Upper lobe of left lung (tissue), 6 donors: Measurements from ENCODE around the gene CHAT. TPM values are rescaled to one million over a fixed set of nuclear protein-coding genes. Genes with fewer than 3 reads are reported as not detected.

Source experiments
- ATAC-seq, 2 donors: fragments of 200-7000 bp; cut with Tn5 transposase; one replicate each; pipeline ENCODE4 v1.9.1; 2022; ENCODE audit warnings: mild to moderate bottlenecking in 2 of 2, moderate library complexity in 2 of 2; ENCODE audit not compliant: low FRiP score in 2 of 2
- DNase-seq, 2 donors: peaks; one replicate each; pipeline ENCODE4 v3.0.0-alpha.2; 2019 to 2020
- H3K27ac ChIP-seq, 4 donors: fragments of 200-600 bp; sonication (generic); one replicate each; pipeline ENCODE4 v1.5.1; 2016 to 2019
- H3K27me3 ChIP-seq, 4 donors: fragments of 200-600 bp; sonication (generic); one replicate each; pipeline ENCODE4 v1.5.1; 2017 to 2019
- H3K36me3 ChIP-seq, 4 donors: fragments of 200-600 bp; sonication (generic); one replicate each; pipeline ENCODE4 v1.5.1; 2016 to 2019
- H3K4me1 ChIP-seq, 4 donors: fragments of 200-600 bp; sonication (generic); one replicate each; pipeline ENCODE4 v1.5.1; 2018 to 2019
- H3K4me3 ChIP-seq, 4 donors: fragments of 200-600 bp; sonication (generic); one replicate each; pipeline ENCODE4 v1.5.1; 2017 to 2019; ENCODE audit warnings: mild to moderate bottlenecking in 2 of 4, moderate library complexity in 1 of 4
- H3K9me3 ChIP-seq, 4 donors: fragments of 200-600 bp; sonication (generic); one replicate each; pipeline ENCODE4 v1.5.1; 2018 to 2019
- EP300 ChIP-seq, 4 donors: sonication (generic); formaldehyde crosslinking; IDR thresholded peaks; one replicate each; pipeline ENCODE4 v1.5.1; 2017; ENCODE audit warnings: antibody characterized with exemption in 4 of 4, control low read depth in 2 of 4
- POLR2A ChIP-seq, 4 donors: fragments of 450-650 bp; IDR thresholded peaks; one replicate each; pipeline ENCODE4 v1.5.1; 2016 to 2017; ENCODE audit warnings: antibody characterized with exemption in 4 of 4, mild to moderate bottlenecking in 2 of 4
- POLR2AphosphoS5 ChIP-seq, 2 donors: sonication (generic); formaldehyde crosslinking; IDR thresholded peaks; one replicate each; pipeline ENCODE4 v1.5.1; 2017; ENCODE audit warnings: antibody characterized with exemption in 2 of 2
- WGBS, 2 donors: methylation state at CpG; one replicate each; pipeline ENCODE4 v1.1.5; 2017 to 2018; 5-methylcytosine and 5-hydroxymethylcytosine counted together
- total RNA-seq, 6 donors: library from RNA; depleted of rRNA in 4 of 6; stranded (reverse); fragments of >200 nt in 4 of 6; gene quantifications; one replicate each; pipeline versions ENCODE4 v1.1.0 to v1.2.1, GENCODE V29; 2016 to 2021
- TF ChIP-seq, protein P1 (sequence below), 6 experiments: fragments of 450-650 bp in 4 of 6; fragments of 200-600 bp in 2 of 6; sonication (generic) in 2 of 6; IDR thresholded peaks; one replicate each; pipeline ENCODE4 v1.5.1; 2016 to 2019; ENCODE audit warnings: antibody characterized with exemption in 6 of 6
- donor health status: DM: no; HTN: no; CAD: no; lungs with moderate emphysema.
- donor health status: DM: no; HTN: yes; CAD: no; lungs with severe emphysema.

Gene CHAT
- total RNA-seq, 6 donors from 2014 or later = not detected

DNA sequence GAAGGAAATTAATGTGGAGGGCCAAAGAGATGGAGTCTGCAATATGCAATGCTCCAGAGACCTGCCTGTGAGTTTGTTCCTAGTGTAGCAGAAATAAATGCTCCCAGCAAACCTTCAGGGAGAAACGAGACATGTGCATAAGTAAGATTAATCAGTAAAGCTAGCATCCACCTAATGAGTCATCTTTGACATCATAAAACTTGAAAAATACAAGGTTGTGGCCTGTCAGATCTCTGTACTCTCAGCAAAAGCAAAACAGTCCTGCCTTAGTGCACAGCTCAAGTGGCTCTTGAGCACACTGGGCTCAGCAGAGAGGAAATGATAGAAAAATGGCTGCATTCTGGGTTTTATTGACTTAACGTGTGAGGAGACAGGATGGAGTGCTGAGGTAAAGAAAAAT, 42.4 kb upstream of the CHAT start:
- H3K4me3 ChIP-seq = no peak overlapping the region
- DNase-seq = no peak
- no peaks in the 10 kb centered on the region for H3K36me3 ChIP-seq
- 33 to 44% methylated on average over 2 of the region's 2 CpGs for WGBS, 2 donors
- ATAC-seq = no peak
- H3K27me3 ChIP-seq = no peaks in the 10 kb centered on the region
- no peak overlapping the region for H3K27ac ChIP-seq
- H3K9me3 ChIP-seq = no peaks in the 10 kb centered on the region
- TF ChIP-seq EP300 (IDR thresholded peaks at IDR 0.05) (no peak), POLR2A (IDR thresholded peaks at IDR 0.05) (no peak), POLR2AphosphoS5 (IDR thresholded peaks at IDR 0.05) (no peak)
- TF ChIP-seq, protein P1, sequence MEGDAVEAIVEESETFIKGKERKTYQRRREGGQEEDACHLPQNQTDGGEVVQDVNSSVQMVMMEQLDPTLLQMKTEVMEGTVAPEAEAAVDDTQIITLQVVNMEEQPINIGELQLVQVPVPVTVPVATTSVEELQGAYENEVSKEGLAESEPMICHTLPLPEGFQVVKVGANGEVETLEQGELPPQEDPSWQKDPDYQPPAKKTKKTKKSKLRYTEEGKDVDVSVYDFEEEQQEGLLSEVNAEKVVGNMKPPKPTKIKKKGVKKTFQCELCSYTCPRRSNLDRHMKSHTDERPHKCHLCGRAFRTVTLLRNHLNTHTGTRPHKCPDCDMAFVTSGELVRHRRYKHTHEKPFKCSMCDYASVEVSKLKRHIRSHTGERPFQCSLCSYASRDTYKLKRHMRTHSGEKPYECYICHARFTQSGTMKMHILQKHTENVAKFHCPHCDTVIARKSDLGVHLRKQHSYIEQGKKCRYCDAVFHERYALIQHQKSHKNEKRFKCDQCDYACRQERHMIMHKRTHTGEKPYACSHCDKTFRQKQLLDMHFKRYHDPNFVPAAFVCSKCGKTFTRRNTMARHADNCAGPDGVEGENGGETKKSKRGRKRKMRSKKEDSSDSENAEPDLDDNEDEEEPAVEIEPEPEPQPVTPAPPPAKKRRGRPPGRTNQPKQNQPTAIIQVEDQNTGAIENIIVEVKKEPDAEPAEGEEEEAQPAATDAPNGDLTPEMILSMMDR (IDR thresholded peaks at IDR 0.05) = no peak
- no peaks in the 10 kb centered on the region for H3K4me1 ChIP-seq

DNA sequence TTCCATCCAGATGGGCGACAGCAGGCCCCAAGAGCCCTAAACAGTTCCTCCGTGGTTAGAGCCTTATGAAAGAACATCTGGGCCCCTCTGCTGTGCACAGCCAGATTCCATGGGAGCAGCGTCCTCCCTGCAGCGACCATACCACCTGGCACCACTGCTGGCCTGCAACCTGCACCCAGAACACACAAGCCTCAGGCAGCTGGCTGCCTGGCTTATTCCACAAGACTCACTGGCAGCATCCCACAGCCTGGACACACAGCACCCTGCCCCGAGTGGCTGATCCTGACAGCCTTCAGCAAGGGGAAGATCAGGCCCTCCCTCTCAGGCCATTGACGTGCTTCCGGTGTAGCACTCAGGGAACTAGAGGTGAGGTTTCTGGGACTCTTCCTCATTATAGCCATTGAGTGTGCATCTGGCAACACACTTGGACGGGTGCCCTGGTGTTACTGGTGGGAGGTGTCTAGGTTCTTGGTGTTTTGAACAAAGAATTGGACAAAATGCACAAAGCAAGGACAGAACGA, 41.2 kb upstream of the CHAT start:
- no peaks in the 10 kb centered on the region for H3K36me3 ChIP-seq
- TF ChIP-seq POLR2A (IDR thresholded peaks at IDR 0.05) = no peak
- no peaks in the 10 kb centered on the region for H3K27me3 ChIP-seq
- H3K4me3 ChIP-seq = no peak overlapping the region
- ATAC-seq (no peak), DNase-seq (peak in 1 of 2 donors; percentile 30)
- no peaks in the 10 kb centered on the region for H3K4me1 ChIP-seq
- 72 to 78% methylated on average over 5 to 9 of the region's 9 CpGs for WGBS, 2 donors
- H3K9me3 ChIP-seq = no peaks in the 10 kb centered on the region
- H3K27ac ChIP-seq = no peak overlapping the region

DNA sequence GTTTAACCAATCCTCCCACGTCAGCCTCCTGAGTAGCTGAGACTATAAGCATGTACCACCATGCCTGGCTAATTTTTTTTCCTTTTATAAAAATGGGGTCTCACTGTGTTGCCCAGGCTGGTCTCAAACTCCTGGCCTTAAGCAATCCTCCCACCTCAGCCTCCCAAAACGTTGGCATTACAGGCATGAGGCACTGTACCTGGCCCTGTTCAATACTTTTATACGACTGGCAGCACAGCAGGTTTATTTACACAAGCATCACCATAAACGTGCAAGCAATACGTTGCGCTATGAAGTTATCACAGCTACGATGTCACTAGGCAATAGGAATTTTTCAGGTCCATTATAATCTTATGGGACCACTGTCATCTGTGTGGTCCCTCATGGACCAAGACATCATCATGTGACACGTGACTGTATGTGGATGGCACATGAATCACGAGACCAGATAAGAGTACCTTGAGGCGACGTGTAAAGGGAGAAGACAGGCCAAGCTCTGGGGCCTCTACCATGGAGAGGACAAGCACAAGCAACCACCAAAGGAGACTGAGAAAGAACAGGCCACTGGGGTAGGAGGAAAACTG, 38.3 kb upstream of the CHAT start:
- ATAC-seq = no peak
- H3K4me1 ChIP-seq = no peaks in the 10 kb centered on the region
- TF ChIP-seq, protein P1 (IDR thresholded peaks at IDR 0.05) = no peak
- no peak for TF ChIP-seq POLR2AphosphoS5 (IDR thresholded peaks at IDR 0.05)
- no peak for TF ChIP-seq EP300 (IDR thresholded peaks at IDR 0.05)
- no peak for TF ChIP-seq POLR2A (IDR thresholded peaks at IDR 0.05)
- no peak overlapping the region for H3K27ac ChIP-seq
- no peaks in the 10 kb centered on the region for H3K27me3 ChIP-seq
- no peaks in the 10 kb centered on the region for H3K9me3 ChIP-seq
- H3K36me3 ChIP-seq = no peaks in the 10 kb centered on the region
- 84% methylated on average over 11 of the region's 11 CpGs for WGBS, 2 donors
- H3K4me3 ChIP-seq = no peak overlapping the region
- DNase-seq = no peak

DNA sequence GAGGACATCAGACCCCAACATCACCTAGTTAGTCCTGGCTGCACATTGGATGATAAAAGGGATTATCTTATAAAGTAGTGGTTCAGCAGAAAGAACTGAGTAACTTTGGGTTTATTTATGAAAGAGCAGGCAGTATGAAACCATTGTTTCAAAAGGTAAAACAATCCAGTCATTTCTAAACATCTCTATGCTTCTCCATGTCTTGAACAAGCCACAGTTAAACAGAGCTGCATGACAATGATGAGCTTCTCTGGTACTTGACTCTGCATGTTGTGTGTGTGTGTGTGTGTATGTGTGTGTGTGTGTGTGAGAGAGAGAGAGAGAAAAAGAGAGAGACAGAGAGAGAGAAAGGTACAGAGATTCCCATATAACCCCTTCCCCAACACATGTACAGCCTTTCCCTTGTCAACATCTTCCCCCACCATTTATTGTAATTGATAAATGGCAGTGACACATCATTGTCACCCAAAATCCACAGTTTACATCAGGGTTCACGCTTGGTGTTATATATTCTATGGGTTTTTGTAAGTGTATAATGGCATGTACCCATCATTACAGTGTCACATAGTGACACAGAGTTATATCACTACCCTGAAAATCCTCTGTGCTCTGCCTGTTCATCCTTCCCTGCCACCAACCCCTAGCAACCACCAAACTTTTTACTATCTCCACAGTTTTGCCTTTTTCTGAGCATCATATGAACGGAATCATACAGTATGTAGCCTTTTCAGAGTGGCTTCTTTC, 36.5 kb upstream of the CHAT start:
- TF ChIP-seq, protein P1 (IDR thresholded peaks at IDR 0.05) = no peak
- TF ChIP-seq POLR2AphosphoS5 (IDR thresholded peaks at IDR 0.05) (no peak), POLR2A (IDR thresholded peaks at IDR 0.05) (no peak), EP300 (IDR thresholded peaks at IDR 0.05) (no peak)
- 66 to 81% methylated on average over 2 of the region's 2 CpGs for WGBS, 2 donors

DNA sequence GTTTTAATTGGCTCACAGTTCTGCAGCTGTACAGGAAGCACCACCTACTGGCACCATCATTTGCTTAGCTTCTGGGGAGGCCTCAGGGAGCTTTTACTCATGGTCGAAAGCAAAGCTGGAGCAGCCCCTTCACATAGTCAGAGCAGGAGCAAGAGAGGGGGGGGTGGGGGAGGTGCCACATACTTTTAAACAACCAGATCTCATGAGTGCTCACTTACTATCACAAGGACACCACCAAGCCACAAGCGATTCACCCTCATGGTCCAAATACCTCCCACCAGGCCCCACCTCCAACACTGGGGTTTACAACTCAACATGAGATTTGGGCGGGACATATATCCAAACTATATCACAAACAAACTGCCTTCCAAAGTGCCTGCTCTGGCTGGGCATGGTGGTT, 35.4 kb upstream of the CHAT start:
- TF ChIP-seq, protein P1 (IDR thresholded peaks at IDR 0.05) = no peak
- no peak for TF ChIP-seq POLR2A (IDR thresholded peaks at IDR 0.05)
- TF ChIP-seq POLR2AphosphoS5 (IDR thresholded peaks at IDR 0.05) = no peak
- no peak for TF ChIP-seq EP300 (IDR thresholded peaks at IDR 0.05)
- no peaks in the 10 kb centered on the region for H3K27me3 ChIP-seq
- ATAC-seq (no peak), DNase-seq (no peak)
- no peak overlapping the region for H3K27ac ChIP-seq
- no peaks in the 10 kb centered on the region for H3K9me3 ChIP-seq
- H3K4me1 ChIP-seq = no peaks in the 10 kb centered on the region
- H3K4me3 ChIP-seq = no peak overlapping the region
- no peaks in the 10 kb centered on the region for H3K36me3 ChIP-seq
- WGBS, 2 donors = 90 to 91% methylated on average over 3 of the region's 3 CpGs

More for the DNA sequence above, 36.5 kb upstream of the CHAT start:
- Histone ChIP-seq H3K4me1 (no peaks in the 10 kb centered on the region), H3K27ac (no peak overlapping the region), H3K4me3 (no peak overlapping the region), H3K9me3 (no peaks in the 10 kb centered on the region), H3K36me3 (no peaks in the 10 kb centered on the region), H3K27me3 (no peaks in the 10 kb centered on the region)
- no peak for DNase-seq
- ATAC-seq = no peak
